Measurements from ENCODE around the gene CCDC102A. TPM values are rescaled to one million over a fixed set of nuclear protein-coding genes. Genes with fewer than 3 reads are reported as not detected.

The CCDC102A gene
- total and polyA plus RNA-seq, 9 of the 15 experiments (the other 6 are each of a cell fraction or from before 2014, with no cell fraction given), result 0.03 to 4.9 (median 1.4) TPM

DNA sequence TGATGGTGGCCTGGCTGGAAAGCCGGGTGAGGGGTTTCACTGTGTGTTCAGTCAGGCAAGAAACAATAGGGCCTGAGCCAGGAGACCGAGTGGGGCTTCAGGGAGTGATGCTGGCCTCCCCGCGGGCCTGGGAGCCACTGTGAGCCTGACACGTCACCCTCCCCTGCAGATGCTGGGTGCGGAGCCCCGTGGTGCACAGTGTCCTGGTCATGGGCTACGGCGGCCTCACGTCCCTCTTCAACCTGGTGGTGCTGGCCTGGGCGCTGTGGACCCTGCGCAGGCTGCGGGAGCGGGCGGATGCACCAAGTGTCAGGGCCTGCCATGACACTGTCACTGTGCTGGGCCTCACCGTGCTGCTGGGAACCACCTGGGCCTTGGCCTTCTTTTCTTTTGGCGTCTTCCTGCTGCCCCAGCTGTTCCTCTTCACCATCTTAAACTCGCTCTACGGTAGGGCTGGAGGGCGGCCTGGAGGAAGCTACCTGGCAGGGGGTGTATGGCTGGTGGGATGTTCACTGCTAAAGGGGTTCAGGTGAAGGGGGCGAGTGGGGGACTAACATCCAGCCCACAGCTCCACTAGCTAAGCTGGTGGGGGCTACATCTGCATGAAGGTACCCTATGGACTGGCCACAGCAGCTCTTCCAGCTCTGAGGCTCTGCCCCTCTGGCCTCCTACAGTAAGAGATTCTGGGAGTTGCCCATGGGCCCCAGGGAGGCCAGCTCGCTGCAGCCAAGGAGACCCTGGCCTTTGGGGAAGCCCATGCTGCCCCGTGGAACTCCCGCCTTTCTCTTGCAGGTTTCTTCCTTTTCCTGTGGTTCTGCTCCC lies 38.5 kb upstream of the CCDC102A start (continued):
- TF ChIP-seq, protein P1, sequence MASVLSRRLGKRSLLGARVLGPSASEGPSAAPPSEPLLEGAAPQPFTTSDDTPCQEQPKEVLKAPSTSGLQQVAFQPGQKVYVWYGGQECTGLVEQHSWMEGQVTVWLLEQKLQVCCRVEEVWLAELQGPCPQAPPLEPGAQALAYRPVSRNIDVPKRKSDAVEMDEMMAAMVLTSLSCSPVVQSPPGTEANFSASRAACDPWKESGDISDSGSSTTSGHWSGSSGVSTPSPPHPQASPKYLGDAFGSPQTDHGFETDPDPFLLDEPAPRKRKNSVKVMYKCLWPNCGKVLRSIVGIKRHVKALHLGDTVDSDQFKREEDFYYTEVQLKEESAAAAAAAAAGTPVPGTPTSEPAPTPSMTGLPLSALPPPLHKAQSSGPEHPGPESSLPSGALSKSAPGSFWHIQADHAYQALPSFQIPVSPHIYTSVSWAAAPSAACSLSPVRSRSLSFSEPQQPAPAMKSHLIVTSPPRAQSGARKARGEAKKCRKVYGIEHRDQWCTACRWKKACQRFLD (CRISPR knock-in tag; IDR thresholded peaks at IDR 0.05), result no peak
- TF ChIP-seq, protein P2, sequence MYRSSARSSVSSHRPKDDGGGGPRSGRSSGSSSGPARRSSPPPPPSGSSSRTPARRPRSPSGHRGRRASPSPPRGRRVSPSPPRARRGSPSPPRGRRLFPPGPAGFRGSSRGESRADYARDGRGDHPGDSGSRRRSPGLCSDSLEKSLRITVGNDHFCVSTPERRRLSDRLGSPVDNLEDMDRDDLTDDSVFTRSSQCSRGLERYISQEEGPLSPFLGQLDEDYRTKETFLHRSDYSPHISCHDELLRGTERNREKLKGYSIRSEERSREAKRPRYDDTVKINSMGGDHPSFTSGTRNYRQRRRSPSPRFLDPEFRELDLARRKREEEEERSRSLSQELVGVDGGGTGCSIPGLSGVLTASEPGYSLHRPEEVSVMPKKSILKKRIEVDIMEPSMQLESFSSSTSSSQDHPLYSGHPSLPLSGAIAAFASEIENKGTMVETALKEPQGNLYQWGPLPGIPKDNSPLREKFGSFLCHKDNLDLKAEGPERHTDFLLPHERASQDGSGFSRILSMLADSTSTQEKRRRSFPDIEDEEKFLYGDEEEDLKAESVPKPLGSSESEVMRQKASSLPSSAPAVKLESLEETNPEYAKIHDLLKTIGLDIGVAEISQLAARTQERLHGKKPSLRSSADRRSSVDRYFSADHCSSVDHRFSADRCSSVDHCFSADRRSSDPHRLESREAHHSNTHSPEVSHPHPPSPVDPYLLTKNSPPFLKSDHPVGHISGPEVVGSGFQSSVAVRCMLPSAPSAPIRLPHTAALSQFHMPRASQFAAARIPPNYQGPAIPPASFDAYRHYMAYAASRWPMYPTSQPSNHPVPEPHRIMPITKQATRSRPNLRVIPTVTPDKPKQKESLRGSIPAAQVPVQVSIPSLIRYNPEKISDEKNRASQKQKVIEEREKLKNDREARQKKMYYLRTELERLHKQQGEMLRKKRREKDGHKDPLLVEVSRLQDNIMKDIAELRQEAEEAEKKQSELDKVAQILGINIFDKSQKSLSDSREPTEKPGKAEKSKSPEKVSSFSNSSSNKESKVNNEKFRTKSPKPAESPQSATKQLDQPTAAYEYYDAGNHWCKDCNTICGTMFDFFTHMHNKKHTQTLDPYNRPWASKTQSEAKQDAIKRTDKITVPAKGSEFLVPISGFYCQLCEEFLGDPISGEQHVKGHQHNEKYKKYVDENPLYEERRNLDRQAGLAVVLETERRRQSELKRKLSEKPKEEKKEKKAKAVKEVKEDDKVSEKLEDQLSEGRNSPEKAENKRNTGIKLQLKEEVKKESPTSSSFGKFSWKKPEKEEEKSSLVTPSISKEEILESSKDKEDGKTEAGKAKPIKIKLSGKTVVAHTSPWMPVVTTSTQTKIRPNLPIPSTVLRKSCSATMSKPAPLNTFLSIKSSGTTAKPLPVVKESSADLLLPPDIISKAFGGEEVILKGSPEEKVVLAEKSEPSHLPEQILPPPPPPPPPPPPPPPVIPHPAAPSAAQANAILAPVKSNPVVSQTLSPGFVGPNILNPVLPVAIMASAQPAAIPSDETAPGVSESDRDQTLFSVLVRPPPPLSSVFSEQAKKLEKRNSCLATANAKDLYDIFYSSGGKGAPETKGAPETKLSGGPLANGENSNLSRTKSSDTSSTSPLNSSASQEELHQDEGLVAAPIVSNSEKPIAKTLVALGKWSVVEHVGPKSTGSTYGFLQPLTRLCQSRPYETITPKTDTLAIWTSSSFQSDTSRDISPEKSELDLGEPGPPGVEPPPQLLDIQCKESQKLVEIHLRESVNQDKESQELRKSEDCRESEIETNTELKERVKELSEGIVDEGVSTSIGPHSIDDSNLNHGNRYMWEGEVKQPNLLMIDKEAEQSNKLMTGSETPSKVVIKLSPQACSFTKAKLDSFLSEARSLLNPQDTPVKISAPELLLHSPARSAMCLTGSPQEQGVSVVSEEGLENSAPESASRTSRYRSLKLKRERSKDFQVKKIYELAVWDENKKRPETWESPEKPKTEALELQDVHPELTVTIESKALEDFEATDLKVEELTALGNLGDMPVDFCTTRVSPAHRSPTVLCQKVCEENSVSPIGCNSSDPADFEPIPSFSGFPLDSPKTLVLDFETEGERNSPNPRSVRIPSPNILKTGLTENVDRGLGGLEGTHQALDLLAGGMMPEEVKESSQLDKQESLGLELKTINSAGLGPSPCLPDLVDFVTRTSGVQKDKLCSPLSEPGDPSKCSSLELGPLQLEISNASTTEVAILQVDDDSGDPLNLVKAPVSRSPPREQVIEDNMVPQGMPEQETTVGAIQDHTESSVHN (IDR thresholded peaks at IDR 0.05; ENCODE audit: borderline replicate concordance in 1 of 2, low read depth in 1 of 2), result no peak
- no peak for TF ChIP-seq RBM39 (optimal IDR thresholded peaks at IDR 0.05; ENCODE audit: low read depth, low read length)
- TF ChIP-seq, protein P3, sequence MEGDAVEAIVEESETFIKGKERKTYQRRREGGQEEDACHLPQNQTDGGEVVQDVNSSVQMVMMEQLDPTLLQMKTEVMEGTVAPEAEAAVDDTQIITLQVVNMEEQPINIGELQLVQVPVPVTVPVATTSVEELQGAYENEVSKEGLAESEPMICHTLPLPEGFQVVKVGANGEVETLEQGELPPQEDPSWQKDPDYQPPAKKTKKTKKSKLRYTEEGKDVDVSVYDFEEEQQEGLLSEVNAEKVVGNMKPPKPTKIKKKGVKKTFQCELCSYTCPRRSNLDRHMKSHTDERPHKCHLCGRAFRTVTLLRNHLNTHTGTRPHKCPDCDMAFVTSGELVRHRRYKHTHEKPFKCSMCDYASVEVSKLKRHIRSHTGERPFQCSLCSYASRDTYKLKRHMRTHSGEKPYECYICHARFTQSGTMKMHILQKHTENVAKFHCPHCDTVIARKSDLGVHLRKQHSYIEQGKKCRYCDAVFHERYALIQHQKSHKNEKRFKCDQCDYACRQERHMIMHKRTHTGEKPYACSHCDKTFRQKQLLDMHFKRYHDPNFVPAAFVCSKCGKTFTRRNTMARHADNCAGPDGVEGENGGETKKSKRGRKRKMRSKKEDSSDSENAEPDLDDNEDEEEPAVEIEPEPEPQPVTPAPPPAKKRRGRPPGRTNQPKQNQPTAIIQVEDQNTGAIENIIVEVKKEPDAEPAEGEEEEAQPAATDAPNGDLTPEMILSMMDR (IDR thresholded peaks at IDR 0.05 in 2 of 3, conservative IDR thresholded peaks at IDR 0.05 in 1 of 3; ENCODE audit: insufficient read depth in 2 of 3, low read depth in 1 of 3, low read length in 3 of 3), result no peak
- TF ChIP-seq NELFE (IDR thresholded peaks at IDR 0.05; ENCODE audit: insufficient read depth, insufficient read length), result no peak
- TF ChIP-seq BCOR (IDR thresholded peaks at IDR 0.05), result no peak
- TF ChIP-seq HDAC6 (IDR thresholded peaks at IDR 0.05; ENCODE audit: low read depth, low read length), result no peak
- TF ChIP-seq ZNF140 (CRISPR knock-in tag; IDR thresholded peaks at IDR 0.05), result no peak

All from K562 (cell line).